ENCODE data around the gene SLC10A3. TPM values are rescaled to one million over a fixed set of nuclear protein-coding genes. Genes with fewer than 3 reads are reported as not detected.

SLC10A3 gene
- total RNA-seq, 1 donor from 2014 or later: 20.6 TPM

DNA sequence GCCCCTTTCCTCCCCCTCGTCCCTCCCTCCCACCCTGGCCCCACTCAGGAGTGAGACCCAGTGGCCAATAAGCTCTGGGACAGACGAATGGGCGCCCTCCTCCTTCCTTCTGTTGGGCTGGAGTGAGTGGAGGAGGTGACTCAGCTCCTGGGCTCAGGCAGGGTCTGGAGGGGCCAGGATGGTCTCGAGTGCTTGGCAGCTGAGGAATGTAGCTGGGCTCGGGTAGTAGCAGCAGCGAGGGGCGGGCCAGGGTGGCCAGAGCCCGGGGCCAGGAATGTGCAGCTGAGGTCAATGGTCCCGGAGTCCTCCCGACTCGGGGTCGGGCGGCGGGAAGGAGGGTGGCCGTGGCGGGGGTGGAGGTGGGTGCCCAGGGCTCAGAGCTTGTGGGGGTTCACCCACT is 41.2 kb upstream of the SLC10A3 start:
- peaks cover 32% of the 10 kb centered on the region for H3K4me1 Mint-ChIP-seq (ENCODE audit: unreplicated experiment)
- H3K4me3 Mint-ChIP-seq (ENCODE audit: unreplicated experiment): no peak overlapping the region
- H3K9me3 Mint-ChIP-seq (ENCODE audit: unreplicated experiment): no peaks in the 10 kb centered on the region
- TF ChIP-seq, protein P1, sequence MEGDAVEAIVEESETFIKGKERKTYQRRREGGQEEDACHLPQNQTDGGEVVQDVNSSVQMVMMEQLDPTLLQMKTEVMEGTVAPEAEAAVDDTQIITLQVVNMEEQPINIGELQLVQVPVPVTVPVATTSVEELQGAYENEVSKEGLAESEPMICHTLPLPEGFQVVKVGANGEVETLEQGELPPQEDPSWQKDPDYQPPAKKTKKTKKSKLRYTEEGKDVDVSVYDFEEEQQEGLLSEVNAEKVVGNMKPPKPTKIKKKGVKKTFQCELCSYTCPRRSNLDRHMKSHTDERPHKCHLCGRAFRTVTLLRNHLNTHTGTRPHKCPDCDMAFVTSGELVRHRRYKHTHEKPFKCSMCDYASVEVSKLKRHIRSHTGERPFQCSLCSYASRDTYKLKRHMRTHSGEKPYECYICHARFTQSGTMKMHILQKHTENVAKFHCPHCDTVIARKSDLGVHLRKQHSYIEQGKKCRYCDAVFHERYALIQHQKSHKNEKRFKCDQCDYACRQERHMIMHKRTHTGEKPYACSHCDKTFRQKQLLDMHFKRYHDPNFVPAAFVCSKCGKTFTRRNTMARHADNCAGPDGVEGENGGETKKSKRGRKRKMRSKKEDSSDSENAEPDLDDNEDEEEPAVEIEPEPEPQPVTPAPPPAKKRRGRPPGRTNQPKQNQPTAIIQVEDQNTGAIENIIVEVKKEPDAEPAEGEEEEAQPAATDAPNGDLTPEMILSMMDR (IDR thresholded peaks at IDR 0.05): no peak
- H3K36me3 Mint-ChIP-seq (ENCODE audit: unreplicated experiment): peaks cover 7% of the 10 kb centered on the region
- no peak for DNase-seq (ENCODE audit: extremely low spot score, unreplicated experiment)
- no peaks in the 10 kb centered on the region for H3K27me3 Mint-ChIP-seq (ENCODE audit: unreplicated experiment)
- peak overlapping the region; percentile 38 for H3K27ac Mint-ChIP-seq (ENCODE audit: unreplicated experiment)

GRCh38 chrX:154530286-154530685 is 39.9 kb upstream of the SLC10A3 start:
- H3K9me3 Mint-ChIP-seq (ENCODE audit: unreplicated experiment): no peaks in the 10 kb centered on the region
- H3K4me3 Mint-ChIP-seq (ENCODE audit: unreplicated experiment): no peak overlapping the region
- H3K4me1 Mint-ChIP-seq (ENCODE audit: unreplicated experiment): peaks cover 32% of the 10 kb centered on the region
- DNase-seq (ENCODE audit: extremely low spot score, unreplicated experiment): no peak
- TF ChIP-seq, protein P1 (IDR thresholded peaks at IDR 0.05): no peak
- H3K27me3 Mint-ChIP-seq (ENCODE audit: unreplicated experiment): no peaks in the 10 kb centered on the region
- H3K27ac Mint-ChIP-seq (ENCODE audit: unreplicated experiment): peak overlapping the region; percentile 32
- H3K36me3 Mint-ChIP-seq (ENCODE audit: unreplicated experiment): peaks cover 4% of the 10 kb centered on the region

DNA sequence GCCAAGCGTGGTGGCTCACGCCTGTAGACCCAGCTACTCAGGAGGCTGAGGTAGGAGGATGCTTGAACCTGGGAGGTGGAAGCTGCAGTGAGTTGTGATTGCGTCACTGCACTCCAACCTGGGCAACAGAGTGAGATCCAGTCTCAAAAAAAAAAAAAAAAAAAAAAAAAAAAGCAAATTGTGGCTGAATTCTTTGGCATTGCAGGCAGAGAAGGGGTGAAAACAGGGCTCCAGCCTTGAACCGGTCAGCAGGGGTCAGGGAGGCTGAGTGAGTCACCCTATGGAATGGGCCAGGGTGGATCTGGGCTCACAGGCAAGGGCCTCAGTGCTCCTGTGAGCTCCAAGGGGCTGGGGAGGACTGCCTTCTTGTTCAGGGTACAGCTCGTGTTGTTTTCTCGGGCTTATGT is 38.8 kb upstream of the SLC10A3 start:
- H3K36me3 Mint-ChIP-seq (ENCODE audit: unreplicated experiment): peaks cover 4% of the 10 kb centered on the region
- no peak overlapping the region for H3K4me3 Mint-ChIP-seq (ENCODE audit: unreplicated experiment)
- no peaks in the 10 kb centered on the region for H3K9me3 Mint-ChIP-seq (ENCODE audit: unreplicated experiment)
- TF ChIP-seq, protein P1 (IDR thresholded peaks at IDR 0.05): no peak
- H3K4me1 Mint-ChIP-seq (ENCODE audit: unreplicated experiment): peaks cover 29% of the 10 kb centered on the region
- no peak for DNase-seq (ENCODE audit: extremely low spot score, unreplicated experiment)
- no peak overlapping the region for H3K27ac Mint-ChIP-seq (ENCODE audit: unreplicated experiment)
- H3K27me3 Mint-ChIP-seq (ENCODE audit: unreplicated experiment): no peaks in the 10 kb centered on the region

DNA sequence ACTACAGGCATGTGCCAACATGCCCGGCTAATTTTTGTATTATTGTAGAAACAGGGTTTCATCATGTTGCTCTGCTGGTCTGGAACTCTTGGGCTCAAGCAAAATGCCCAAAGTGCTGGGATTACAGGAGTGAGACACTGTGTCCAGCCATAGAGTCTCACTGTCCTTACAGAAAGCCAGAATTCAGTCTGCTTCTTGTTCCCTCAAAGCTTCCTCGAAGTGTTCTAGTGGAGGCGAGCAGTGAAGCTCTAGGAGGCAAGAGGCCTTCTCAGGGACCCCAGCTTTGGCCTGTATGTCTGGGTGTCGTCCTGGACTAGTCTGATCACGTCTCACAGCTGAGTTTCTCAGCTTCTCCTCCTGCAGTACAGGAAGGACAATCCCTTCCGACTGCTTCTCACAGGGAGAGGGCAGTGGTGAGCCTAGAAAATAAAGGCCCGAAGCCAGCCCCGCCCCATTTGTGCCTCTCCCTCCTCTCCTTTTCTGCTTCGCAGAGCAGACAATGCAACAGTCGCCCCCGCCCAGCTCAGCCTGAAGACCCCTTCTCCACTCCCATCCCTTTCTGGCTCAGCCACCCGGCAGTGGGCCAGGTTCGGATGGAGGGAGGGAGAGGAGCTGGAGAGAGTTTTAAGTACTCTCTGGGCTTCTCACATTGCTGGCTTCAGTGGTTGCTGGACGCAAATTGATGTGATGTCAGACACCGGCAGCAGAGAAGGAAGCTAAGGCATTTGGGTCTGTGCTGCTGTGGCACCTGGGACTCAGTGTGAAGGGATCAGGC is 36.7 kb upstream of the SLC10A3 start:
- TF ChIP-seq, protein P1 (IDR thresholded peaks at IDR 0.05): peak; percentile 62
- Mint-ChIP-seq H3K4me1 (ENCODE audit: unreplicated experiment) (peaks cover 27% of the 10 kb centered on the region), H3K27ac (ENCODE audit: unreplicated experiment) (peak overlapping the region; percentile 84), H3K36me3 (ENCODE audit: unreplicated experiment) (no peaks in the 10 kb centered on the region), H3K4me3 (ENCODE audit: unreplicated experiment) (peak overlapping the region; percentile 45), H3K9me3 (ENCODE audit: unreplicated experiment) (no peaks in the 10 kb centered on the region), H3K27me3 (ENCODE audit: unreplicated experiment) (no peaks in the 10 kb centered on the region)
- DNase-seq (ENCODE audit: extremely low spot score, unreplicated experiment): no peak

GRCh38 chrX:154525606-154526490 is 35.4 kb upstream of the SLC10A3 start:
- Mint-ChIP-seq H3K36me3 (ENCODE audit: unreplicated experiment) (no peaks in the 10 kb centered on the region), H3K4me3 (ENCODE audit: unreplicated experiment) (no peak overlapping the region), H3K27me3 (ENCODE audit: unreplicated experiment) (no peaks in the 10 kb centered on the region), H3K4me1 (ENCODE audit: unreplicated experiment) (peaks cover 19% of the 10 kb centered on the region), H3K9me3 (ENCODE audit: unreplicated experiment) (no peaks in the 10 kb centered on the region), H3K27ac (ENCODE audit: unreplicated experiment) (no peak overlapping the region)
- TF ChIP-seq, protein P1 (IDR thresholded peaks at IDR 0.05): no peak
- no peak for DNase-seq (ENCODE audit: extremely low spot score, unreplicated experiment)

All from osteocyte (in vitro differentiated cells).